Astrocyte (in vitro differentiated cells and primary cell): Measurements from ENCODE around the gene ZFAND6. TPM values are rescaled to one million over a fixed set of nuclear protein-coding genes. Genes with fewer than 3 reads are reported as not detected.

ENCODE experiments used
- DNase-seq: peaks from one replicate; pipeline ENCODE4 v3.0.0-alpha.2; 2010; ENCODE audit warnings: low read depth
- FAIRE-seq: peaks from 2 replicates; lab custom pipeline; 2011; peaks lifted over from hg19 to GRCh38; lab: Jason Lieb, UNC
- H2AFZ ChIP-seq: 2 replicates; pipeline ENCODE4 v1.6.0; 2012; ENCODE audit warnings: low read depth, low read length, inconsistent platforms
- H3K27ac ChIP-seq: 2 replicates; pipeline ENCODE4 v1.5.1; 2011; ENCODE audit warnings: low read depth, low read length, inconsistent platforms
- H3K27me3 ChIP-seq: 2 replicates; pipeline ENCODE4 v1.6.0; 2011; ENCODE audit warnings: low read length, inconsistent platforms; ENCODE audit not compliant: insufficient read depth
- H3K36me3 ChIP-seq: 2 replicates; pipeline ENCODE4 v1.5.1; 2011; ENCODE audit warnings: low read length, inconsistent platforms; ENCODE audit not compliant: insufficient read depth
- H3K4me1 ChIP-seq: 2 replicates; pipeline ENCODE4 v1.5.1; 2011; ENCODE audit warnings: low read length, inconsistent platforms; ENCODE audit not compliant: insufficient read depth
- H3K4me2 ChIP-seq: 2 replicates; pipeline ENCODE4 v1.6.0; 2012; ENCODE audit warnings: low read length, inconsistent platforms
- H3K4me3 ChIP-seq: 2 replicates; pipeline ENCODE4 v1.5.1; 2011; ENCODE audit warnings: low read depth, mild to moderate bottlenecking, low read length, inconsistent platforms; ENCODE audit not compliant: insufficient read depth
- H3K79me2 ChIP-seq: 2 replicates; pipeline ENCODE4 v1.6.0; 2012; ENCODE audit warnings: mild to moderate bottlenecking, low read length, inconsistent platforms; ENCODE audit not compliant: insufficient read depth
- H3K9ac ChIP-seq: 2 replicates; pipeline ENCODE4 v1.6.0; 2012; ENCODE audit warnings: mild to moderate bottlenecking, low read length, inconsistent platforms
- H3K9me3 ChIP-seq: 2 replicates; pipeline ENCODE4 v1.5.1; 2012; ENCODE audit warnings: low read depth, mild to moderate bottlenecking, low read length, inconsistent platforms; ENCODE audit not compliant: insufficient read depth
- H4K20me1 ChIP-seq: 2 replicates; pipeline ENCODE4 v1.6.0; 2012; ENCODE audit warnings: low read length, inconsistent platforms; ENCODE audit not compliant: insufficient read depth
- H3K27ac Mint-ChIP-seq: one replicate; pipeline ENCODE4 v1.8.0; 2021; ENCODE audit warnings: mild to moderate bottlenecking, mixed read lengths; ENCODE audit not compliant: unreplicated experiment
- H3K27me3 Mint-ChIP-seq: one replicate; pipeline ENCODE4 v1.8.0; 2021; ENCODE audit warnings: low read depth, mixed read lengths; ENCODE audit not compliant: unreplicated experiment
- H3K36me3 Mint-ChIP-seq: one replicate; pipeline ENCODE4 v1.8.0; 2021; ENCODE audit warnings: low read depth, mixed read lengths; ENCODE audit not compliant: unreplicated experiment
- H3K4me1 Mint-ChIP-seq: one replicate; pipeline ENCODE4 v1.8.0; 2021; ENCODE audit warnings: low read depth, mixed read lengths; ENCODE audit not compliant: unreplicated experiment
- H3K4me3 Mint-ChIP-seq: one replicate; pipeline ENCODE4 v1.8.0; 2021; ENCODE audit warnings: mild to moderate bottlenecking, moderate library complexity, mixed read lengths; ENCODE audit not compliant: unreplicated experiment
- H3K9me3 Mint-ChIP-seq: one replicate; pipeline ENCODE4 v1.8.0; 2021; ENCODE audit warnings: mild to moderate bottlenecking, mixed read lengths; ENCODE audit not compliant: unreplicated experiment
- CTCF ChIP-seq: IDR thresholded peaks from 2 replicates; pipeline ENCODE4 v1.5.1; 2011; ENCODE audit warnings: low read depth, mild to moderate bottlenecking, inconsistent platforms, low read length, moderate library complexity; ENCODE audit not compliant: insufficient read depth
- EZH2 ChIP-seq: IDR thresholded peaks from 2 replicates; pipeline ENCODE4 v1.6.1; 2012; ENCODE audit warnings: mild to moderate bottlenecking, low read length, inconsistent platforms; ENCODE audit not compliant: insufficient read depth
- total RNA-seq: library from RNA; stranded (reverse); gene quantifications from 2 replicates; pipeline ENCODE4 v1.2.1, GENCODE V29; 2021

ZFAND6 gene
- total RNA-seq, 1 donor from 2014 or later: 70.0 TPM

GRCh38 chr15:80152180-80152895 lies 92.9 kb downstream of the ZFAND6 start:
- no peak for FAIRE-seq
- Histone ChIP-seq H4K20me1 (no peaks in the 10 kb centered on the region), H3K27me3 (no peaks in the 10 kb centered on the region), H3K4me3 (peak overlapping the region; percentile 59), H3K4me1 (peaks cover 11% of the 10 kb centered on the region), H3K9me3 (no peaks in the 10 kb centered on the region), H2AFZ (peak overlapping the region; percentile 93), H3K4me2 (peak overlapping the region; percentile 90), H3K36me3 (no peaks in the 10 kb centered on the region), H3K27ac (no peak overlapping the region), H3K9ac (no peak overlapping the region), H3K79me2 (peaks cover 4% of the 10 kb centered on the region)
- Mint-ChIP-seq H3K27me3 (peaks cover 2% of the 10 kb centered on the region), H3K36me3 (peaks cover 9% of the 10 kb centered on the region), H3K4me3 (peak overlapping the region; percentile 81), H3K4me1 (peaks cover 25% of the 10 kb centered on the region), H3K9me3 (no peaks in the 10 kb centered on the region), H3K27ac (peak overlapping the region; percentile 69)
- peak; percentile 82 for DNase-seq
- TF ChIP-seq EZH2: no peak
- no peak for TF ChIP-seq CTCF

GRCh38 chr15:80152896-80153876 lies 93.7 kb downstream of the ZFAND6 start, which contains the start of gene FAH:
TSS of gene FAH (plus strand) at chr15:80152999. CDS start at chr15:80153055, 56 bp downstream.
- Mint-ChIP-seq H3K36me3 (peaks cover 10% of the 10 kb centered on the region), H3K4me3 (peak within 1 kb of the TSS; percentile 94), H3K4me1 (peaks cover 25% of the 10 kb centered on the region), H3K27me3 (peaks cover 2% of the 10 kb centered on the region), H3K27ac (peak within 1 kb of the TSS; percentile 69), H3K9me3 (no peaks in the 10 kb centered on the region)
- no peak for TF ChIP-seq CTCF
- no peak for TF ChIP-seq EZH2
- peak within 1 kb of the TSS; percentile 97 for H2AFZ ChIP-seq
- H3K27me3 ChIP-seq: no peaks in the 10 kb centered on the region
- H3K4me1 ChIP-seq: peaks cover 11% of the 10 kb centered on the region
- H3K9ac ChIP-seq: peak within 1 kb of the TSS; percentile 84
- no peaks in the 10 kb centered on the region for H4K20me1 ChIP-seq
- H3K36me3 ChIP-seq: no peaks in the 10 kb centered on the region
- H3K4me3 ChIP-seq: peak within 1 kb of the TSS; percentile 83
- peaks cover 4% of the 10 kb centered on the region for H3K79me2 ChIP-seq
- no peak for FAIRE-seq
- no peaks in the 10 kb centered on the region for H3K9me3 ChIP-seq
- peak; percentile 48 for DNase-seq
- peak within 1 kb of the TSS; percentile 90 for H3K4me2 ChIP-seq
- H3K27ac ChIP-seq: peak within 1 kb of the TSS; percentile 55
